CD4-positive, alpha-beta T cell treated with Interferon alpha-2 for 1 hour (primary cell): Measurements from ENCODE around the gene MPND.

Experiments used
- DNase-seq, 2 donors: peaks; one replicate each; pipeline ENCODE4 v3.0.0-alpha.2; 2020 to 2022

Gene MPND

GRCh38 chr19:4409123-4409933, 66.0 kb downstream of the MPND start:
- no peak for DNase-seq
